Activated naive CD8-positive, alpha-beta T cell treated with anti-CD3 and anti-CD28 coated beads, Interleukin-2, amount 50 U/mL, for 16 hours (primary cell): ENCODE measurements around the gene CA10.

ENCODE experiments used
- DNase-seq: peaks from one replicate; pipeline ENCODE4 v3.0.0-alpha.2; 2020; ENCODE audit warnings: low read depth, low spot score

CA10 gene

DNA sequence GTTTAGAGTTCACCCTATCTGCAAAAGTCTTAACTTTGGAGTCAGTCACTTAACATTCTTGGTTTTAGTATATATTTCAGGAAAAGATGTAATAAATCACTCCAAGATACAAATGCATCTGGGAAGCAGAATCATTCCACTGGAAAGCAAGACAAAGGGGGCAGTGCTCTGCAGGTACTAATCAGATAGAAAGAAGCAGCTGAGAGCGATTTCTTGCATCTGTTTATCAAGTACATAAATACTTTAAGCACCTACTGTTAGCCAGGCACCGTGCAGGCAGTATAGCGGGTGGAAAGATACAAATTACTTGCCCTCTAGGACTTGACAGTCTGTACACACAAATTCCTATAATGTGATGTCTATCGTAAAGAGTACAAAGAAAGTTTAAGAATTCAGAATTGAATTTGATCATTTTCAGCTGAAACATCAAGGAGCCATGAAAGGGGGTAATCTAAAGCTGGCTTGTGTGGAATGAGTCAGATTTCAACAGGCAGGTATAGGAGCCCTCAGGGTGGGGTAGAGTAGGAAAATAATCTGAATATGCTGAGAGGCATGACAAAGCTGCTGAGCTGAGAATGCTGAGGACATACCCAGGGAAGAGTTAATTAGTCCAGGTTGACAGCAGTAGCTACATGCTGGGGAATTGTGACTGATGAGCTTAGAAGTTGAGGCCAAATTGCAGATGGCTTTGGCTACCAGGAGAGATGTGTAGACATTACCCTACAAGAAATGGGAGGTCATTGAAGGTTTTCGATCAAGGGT is 110.2 kb downstream of the CA10 start:
- DNase-seq: no peak

- DNase-seq: no peak
Observed at GRCh38 chr17:52047086-52047485, 111.4 kb downstream of the CA10 start.

- DNase-seq: no peak
Observed at GRCh38 chr17:52041123-52041617, 117.3 kb downstream of the CA10 start.

DNA sequence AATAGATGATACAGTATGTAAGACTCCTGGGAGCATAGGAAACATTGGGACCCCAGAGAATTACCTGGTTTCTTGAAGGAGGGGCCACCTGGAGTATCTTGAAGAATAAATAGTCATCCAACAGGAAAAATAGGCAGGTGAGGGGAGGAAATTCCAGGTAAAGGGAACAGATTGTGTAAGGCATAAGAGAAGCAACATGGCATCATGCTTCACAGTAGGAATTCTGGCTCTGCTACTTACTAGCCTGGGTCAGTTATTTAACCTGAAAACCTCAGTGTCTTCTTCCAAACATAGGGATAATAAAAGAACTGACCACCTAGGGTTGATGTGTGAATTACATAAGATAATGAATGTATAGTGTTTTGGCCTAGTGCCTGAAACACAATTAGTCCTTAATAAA is 122.1 kb downstream of the CA10 start:
- DNase-seq: no peak

DNA sequence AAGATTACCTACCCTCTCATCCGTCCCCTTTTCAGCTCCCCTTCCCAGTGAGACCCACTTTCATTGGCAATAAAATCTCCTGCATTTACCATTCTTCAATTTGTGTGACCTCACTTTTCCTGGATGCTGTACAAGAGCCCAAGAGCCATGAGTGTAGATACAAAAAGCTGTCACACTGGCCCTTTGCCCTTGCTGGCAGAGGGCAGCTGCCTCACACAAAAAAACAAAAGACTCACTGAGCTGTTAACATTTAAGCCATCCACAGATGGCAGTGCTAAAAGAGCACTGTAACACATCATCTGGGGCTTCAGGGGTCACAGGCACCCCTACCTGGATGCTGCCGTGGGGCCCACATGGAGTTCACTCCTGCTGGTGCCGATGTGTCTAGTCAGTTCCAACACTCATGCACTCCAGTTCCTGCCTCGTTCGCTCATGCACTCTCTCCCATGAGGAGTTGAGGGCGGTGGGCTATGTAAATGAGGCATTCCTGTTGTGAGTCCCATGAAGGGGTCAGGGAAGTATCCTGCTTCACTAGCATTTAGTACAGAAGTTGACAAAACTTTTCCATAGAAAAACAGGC is 123.1 kb downstream of the CA10 start:
- DNase-seq: no peak

GRCh38 chr17:52032454-52032853 is 126.1 kb downstream of the CA10 start:
- no peak for DNase-seq

GRCh38 chr17:52030052-52030451 is 128.5 kb downstream of the CA10 start:
- DNase-seq: no peak

DNA sequence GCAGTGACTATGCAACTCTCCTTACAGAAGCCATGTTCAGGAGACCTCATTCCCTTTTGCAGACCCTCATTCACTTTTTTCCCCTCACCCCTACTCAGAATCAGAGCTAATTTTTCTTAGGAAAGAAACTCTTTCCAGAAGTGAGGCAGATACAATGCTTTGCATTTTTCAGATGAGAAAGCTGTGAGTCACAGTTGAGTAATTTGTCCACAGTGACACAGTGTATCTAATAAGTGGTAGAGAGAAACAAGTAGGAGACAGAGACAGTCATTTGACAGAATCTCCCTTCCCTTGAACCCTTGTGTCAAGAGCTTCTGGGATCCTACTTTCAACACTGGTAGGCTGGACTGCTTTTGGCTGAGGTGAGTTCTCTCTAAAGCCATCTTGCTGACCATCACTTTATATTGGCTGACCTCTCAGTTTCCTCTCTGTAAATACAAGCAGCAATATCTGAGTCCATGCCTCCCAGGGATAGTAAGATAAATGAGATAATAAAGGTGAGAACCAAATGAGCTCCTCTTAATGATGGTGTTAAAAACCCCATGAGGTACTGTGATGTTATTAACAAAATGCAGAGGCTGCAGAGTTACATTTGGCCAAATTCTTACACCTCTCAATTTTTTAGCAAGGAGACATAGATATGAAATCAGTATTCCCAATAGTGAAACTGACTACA is 130.8 kb downstream of the CA10 start:
- no peak for DNase-seq

GRCh38 chr17:52027081-52027480 is 131.4 kb downstream of the CA10 start:
- DNase-seq: no peak

DNA sequence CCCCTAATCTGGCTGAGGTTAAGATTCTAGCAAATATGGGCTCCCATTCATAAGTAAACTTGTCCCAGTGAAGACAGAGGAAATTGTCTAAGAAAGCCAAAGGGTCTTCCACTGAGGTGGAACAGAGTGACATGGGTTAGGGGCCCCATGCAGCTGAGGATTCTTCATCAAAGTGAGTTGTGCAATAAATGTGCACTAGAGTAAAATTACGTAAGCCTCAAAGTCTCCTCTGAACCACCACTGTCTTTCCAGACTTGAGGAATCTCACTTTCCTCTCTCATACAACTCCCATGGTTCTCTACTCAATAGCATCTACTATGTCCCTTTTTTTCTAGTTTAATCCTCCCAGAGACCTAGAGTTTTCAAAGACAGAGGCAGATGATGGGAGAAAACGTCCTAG is 132.4 kb downstream of the CA10 start:
- DNase-seq: no peak

DNA sequence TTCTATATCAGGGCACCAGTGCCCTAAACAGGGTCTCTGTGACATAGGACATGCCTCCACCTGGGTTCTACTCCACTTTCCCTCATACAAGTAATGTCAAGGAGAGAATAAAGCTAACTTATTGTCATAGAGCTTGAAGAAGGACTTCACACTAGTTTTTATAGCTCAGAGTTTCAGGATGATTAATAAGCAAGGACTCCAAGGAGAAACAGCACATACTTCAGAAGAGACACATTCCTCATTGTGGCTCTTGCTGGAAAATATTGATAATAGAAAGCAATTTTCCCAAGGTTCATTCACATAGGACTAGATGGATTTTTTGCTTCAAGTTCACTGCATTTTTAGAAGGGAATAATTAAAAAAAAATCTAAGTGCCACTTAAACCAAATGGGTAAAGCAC is 133.3 kb downstream of the CA10 start:
- DNase-seq: no peak

DNA sequence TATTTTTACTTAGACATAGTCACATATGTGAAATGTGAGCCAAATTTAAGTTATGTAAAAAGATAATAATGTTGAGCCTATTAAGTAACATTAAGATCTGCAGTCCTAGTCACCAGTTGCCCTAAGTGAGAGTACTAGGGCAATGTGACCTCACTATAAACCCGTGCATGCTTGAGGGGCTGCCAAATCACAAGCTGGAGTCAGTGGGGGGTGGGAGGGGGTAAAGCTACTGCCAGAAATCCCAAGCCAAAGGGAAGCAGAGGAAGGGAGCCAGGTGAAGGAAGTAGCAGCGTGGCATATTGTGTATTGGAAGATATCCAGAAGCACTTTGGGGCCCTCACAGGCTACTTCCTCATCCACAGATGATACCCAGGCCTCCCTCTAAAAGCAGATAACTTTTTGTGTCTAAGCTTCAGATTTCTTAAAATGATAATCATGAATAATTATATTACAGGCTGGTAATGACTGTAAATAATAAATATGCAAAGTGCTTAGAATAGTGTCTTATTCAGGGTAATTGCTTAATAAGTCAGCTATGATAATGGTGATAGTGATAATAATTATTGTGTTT is 134.1 kb downstream of the CA10 start:
- no peak for DNase-seq

GRCh38 chr17:52011064-52011463 is 147.4 kb downstream of the CA10 start:
- DNase-seq: no peak

DNA sequence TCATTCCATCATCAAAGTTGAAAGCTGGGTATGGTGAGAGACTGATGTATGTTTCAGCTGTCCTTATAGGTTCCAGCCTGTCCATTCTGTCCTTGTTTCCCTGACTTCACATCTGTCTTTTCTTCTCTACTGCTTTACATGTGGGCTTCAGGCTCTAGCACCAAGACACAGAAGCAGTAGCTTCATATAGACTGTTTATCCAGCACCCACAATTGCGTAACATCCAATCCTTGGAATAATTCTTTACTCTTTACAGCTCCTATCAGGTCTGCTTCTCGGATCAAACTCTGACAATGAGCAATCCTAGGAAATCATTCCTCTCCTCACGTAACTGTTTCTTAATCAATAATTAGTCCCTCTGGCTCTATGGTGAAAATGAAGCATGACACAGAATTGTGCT is 158.9 kb downstream of the CA10 start:
- DNase-seq: no peak

DNA sequence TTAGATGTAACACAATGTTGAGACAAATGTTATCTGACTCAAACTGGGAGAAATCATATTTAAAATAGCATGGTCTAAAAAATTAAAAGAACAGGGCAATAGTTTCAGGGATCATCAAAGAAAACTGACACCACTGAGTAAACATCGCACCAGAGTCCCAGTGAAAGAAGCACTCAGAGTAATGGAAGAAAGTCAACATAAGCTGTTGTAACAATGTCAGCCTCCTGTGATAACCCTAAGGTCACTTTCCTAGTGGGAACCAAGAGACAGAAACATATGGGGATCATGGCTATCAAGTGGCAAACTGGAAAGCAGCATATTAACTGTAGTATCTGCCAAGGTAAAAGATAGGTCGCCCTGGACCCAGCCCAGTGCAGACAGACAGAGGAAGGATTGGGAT is 160.8 kb downstream of the CA10 start:
- no peak for DNase-seq

DNA sequence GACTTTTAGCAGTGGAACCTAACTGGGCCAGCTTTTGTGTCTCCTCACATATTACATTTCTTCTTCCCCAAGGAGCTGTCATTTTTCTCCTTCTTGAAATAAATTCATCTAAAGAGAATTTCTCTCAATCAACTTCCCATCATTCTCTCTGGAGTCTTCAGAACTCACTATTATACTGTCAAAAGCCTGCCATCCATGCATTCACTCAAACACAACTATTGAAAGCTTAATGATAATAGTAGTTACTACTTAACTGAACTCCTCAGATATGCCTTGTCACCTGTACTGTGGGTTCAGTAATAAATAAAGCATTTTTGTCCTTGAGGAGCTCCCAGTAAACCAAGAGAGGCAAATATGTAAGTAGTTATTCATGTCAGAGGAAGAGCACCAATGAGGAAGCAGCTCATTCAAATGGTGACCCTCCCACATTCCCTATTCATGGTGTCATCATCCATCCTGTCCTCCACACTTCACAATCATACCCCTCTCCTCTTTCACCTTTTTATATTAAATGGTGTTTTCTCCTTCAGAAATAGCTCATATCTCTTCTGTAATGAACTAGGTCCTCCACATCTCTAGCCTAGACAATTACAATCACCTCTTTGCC is 162.6 kb downstream of the CA10 start:
- no peak for DNase-seq

DNA sequence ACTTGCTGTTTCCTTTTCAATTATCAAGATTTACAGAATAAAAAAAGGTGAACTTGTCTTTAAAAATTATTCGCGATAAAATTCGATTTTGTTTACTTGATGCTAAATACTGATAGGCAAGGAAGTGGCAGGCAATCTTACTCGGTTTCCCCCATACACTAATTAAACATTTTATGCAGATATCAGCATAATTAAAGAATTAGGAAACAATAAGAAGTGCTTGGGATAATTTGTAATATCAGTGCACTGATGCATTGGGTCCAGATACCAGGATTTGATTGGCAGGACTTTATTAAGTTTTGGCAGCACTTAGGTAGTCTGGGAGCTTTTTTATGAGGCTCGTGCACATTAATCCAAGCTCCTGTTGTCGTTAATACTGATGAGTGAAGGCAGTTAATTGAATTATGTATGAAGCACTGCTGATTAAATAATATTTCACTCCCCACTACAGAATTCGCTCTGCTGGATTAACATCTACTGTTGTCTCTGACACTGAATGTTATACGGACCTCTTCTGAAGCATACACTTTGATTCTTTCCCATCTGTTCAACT is 165.6 kb downstream of the CA10 start:
- no peak for DNase-seq

GRCh38 chr17:51971121-51971520 is 187.4 kb downstream of the CA10 start:
- DNase-seq: no peak

- DNase-seq: no peak
Observed at GRCh38 chr17:51961689-51962088, 196.8 kb downstream of the CA10 start.

GRCh38 chr17:51957786-51958185 is 200.7 kb downstream of the CA10 start:
- no peak for DNase-seq

GRCh38 chr17:51955245-51955644 is 203.3 kb downstream of the CA10 start:
- DNase-seq: no peak

GRCh38 chr17:51954232-51954765 is 204.2 kb downstream of the CA10 start:
- no peak for DNase-seq
